ENCODE measurements around the gene ZNF568. TPM values are rescaled to one million over a fixed set of nuclear protein-coding genes. Genes with fewer than 3 reads are reported as not detected.

The ZNF568 gene
- total RNA-seq, 4 donors from 2014 or later = 2.8 to 9.3 (median 4.1) TPM

DNA sequence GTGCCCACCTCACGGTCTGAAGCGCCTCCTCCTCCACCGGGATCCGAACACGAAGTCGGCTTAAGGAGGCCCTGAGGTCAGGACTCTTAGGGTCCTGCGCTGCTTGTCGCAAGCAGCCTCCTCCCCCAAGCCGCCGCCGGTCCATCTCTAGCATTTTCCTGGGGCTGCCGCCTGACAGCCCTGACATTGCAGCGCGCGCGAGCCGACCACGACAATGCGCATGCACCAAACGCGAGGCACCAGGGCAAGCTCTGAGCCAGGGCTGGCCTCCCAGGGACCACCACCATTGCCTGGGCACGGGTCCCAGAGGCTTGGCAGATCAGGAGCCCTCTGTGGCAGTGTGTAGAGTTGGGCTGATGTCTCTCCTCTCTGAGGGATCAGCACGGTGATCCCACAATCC, 98.3 kb downstream of the ZNF568 start:
- Histone ChIP-seq H3K9me3 (peaks cover 0 to 96% (median 84%) of the 10 kb centered on the region in 3 donors), H3K27me3 (no peaks in the 10 kb centered on the region), H3K36me3 (peaks cover 0 to 6% (median 0%) of the 10 kb centered on the region in 3 donors), H3K4me3 (no peak overlapping the region), H3K4me1 (no peaks in the 10 kb centered on the region), H3K27ac (no peak overlapping the region)
- WGBS, 2 donors = 100% methylated on average over 8 of the region's 23 CpGs; no CpG with 5 or more reads in 1 of the 2 donors
- intact Hi-C loops (cut with DNase I) = no loop called here
- TF ChIP-seq CTCF (IDR thresholded peaks at IDR 0.05) (no peak), POLR2A (IDR thresholded peaks at IDR 0.05) (no peak)
- DNase-seq = no peak

- intact Hi-C loops (cut with DNase I) = no loop called here
- no peak for DNase-seq
- TF ChIP-seq CTCF (IDR thresholded peaks at IDR 0.05) = no peak
- no peak for TF ChIP-seq POLR2A (IDR thresholded peaks at IDR 0.05)
- Histone ChIP-seq H3K9me3 (peaks cover 0 to 38% (median 16%) of the 10 kb centered on the region in 3 donors), H3K27ac (no peak overlapping the region), H3K27me3 (no peaks in the 10 kb centered on the region), H3K4me1 (no peaks in the 10 kb centered on the region), H3K4me3 (no peak overlapping the region), H3K36me3 (no peaks in the 10 kb centered on the region)
- WGBS, 2 donors = 28 to 31% methylated on average over 1 of the region's 1 CpG
Measured at GRCh38 chr19:37045140-37045539, 129.0 kb downstream of the ZNF568 start.

Other genes with a start within 250 kb of the ZNF568 start
- gene ZNF461, start 249.5 kb upstream of the ZNF568 start, total RNA-seq = 10 to 100 TPM in 1 of 4 donors, 1 to 10 TPM in 3; 1.4 to 12.6 (median 4.1) TPM
- gene ZNF567, start 228.7 kb upstream of the ZNF568 start, total RNA-seq = 1 to 10 TPM; 2.2 to 6.7 (median 3.1) TPM
- 1 to 10 TPM in 2 of 4 donors, under 1 TPM in 2; 0.15 to 5.0 (median 0.90) TPM for gene ZNF850, start 143.5 kb upstream of the ZNF568 start, total RNA-seq
- gene ZNF790, start 77.9 kb upstream of the ZNF568 start, total RNA-seq = 1 to 10 TPM; 2.4 to 7.1 (median 4.1) TPM
- gene ZNF345, start 65.5 kb upstream of the ZNF568 start, total RNA-seq = 10 to 100 TPM in 1 of 4 donors, 1 to 10 TPM in 2, under 1 TPM in 1; 0.87 to 10.3 (median 1.4) TPM
- 1 to 10 TPM in 3 of 4 donors, under 1 TPM in 1; 0.70 to 2.7 (median 1.9) TPM for gene ZNF829, start within 50 bp of the ZNF568 start, total RNA-seq
- gene ZNF420, start 162.1 kb downstream of the ZNF568 start, total RNA-seq = 1 to 10 TPM; 2.7 to 7.6 (median 4.6) TPM